AG09309 (cell line): ENCODE measurements around the gene REV1.

ENCODE experiments used
- DNase-seq: peaks from one replicate; pipeline ENCODE4 v3.0.0-alpha.2; 2010; ENCODE audit warnings: low read depth
- H3K4me3 ChIP-seq: 2 replicates; pipeline ENCODE4 v1.5.1; 2011; ENCODE audit warnings: mild to moderate bottlenecking, low read depth, low read length, moderate library complexity; ENCODE audit not compliant: control insufficient read depth
- TF ChIP-seq, protein P1 (sequence below): IDR thresholded peaks from 2 replicates; pipeline ENCODE4 v1.5.1; 2011; ENCODE audit warnings: mild to moderate bottlenecking, low read depth, low read length, inconsistent platforms; ENCODE audit not compliant: insufficient read depth, control insufficient read depth; ENCODE audit errors: missing control alignments

REV1 gene

DNA sequence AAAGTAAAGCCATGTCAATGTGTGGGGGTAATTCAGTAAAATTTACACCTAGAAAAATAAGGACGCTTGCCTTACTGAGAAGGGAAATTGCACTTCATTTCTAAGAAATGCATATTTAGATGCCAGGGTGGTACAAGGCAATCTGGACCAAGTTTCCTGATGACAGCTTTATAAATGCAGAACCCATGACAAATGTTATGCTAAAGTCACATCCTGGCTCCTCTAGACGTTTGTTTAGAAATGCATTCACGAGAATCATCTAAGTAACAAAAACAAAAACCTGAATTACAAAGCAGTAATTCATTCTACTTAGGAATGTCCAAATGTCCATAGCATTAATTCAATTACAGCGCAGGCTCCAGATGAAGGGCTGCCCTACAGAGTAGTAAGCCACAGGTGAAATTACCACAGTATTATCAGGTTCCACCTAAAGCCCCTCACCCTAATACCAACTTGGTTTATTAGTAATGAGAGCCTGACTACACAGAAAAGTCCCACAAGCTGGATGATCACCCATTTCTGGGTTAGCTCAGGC is 49.8 kb downstream of the REV1 start:
- TF ChIP-seq, protein P1, sequence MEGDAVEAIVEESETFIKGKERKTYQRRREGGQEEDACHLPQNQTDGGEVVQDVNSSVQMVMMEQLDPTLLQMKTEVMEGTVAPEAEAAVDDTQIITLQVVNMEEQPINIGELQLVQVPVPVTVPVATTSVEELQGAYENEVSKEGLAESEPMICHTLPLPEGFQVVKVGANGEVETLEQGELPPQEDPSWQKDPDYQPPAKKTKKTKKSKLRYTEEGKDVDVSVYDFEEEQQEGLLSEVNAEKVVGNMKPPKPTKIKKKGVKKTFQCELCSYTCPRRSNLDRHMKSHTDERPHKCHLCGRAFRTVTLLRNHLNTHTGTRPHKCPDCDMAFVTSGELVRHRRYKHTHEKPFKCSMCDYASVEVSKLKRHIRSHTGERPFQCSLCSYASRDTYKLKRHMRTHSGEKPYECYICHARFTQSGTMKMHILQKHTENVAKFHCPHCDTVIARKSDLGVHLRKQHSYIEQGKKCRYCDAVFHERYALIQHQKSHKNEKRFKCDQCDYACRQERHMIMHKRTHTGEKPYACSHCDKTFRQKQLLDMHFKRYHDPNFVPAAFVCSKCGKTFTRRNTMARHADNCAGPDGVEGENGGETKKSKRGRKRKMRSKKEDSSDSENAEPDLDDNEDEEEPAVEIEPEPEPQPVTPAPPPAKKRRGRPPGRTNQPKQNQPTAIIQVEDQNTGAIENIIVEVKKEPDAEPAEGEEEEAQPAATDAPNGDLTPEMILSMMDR: no peak
- no peak for DNase-seq
- H3K4me3 ChIP-seq: no peak overlapping the region

DNA sequence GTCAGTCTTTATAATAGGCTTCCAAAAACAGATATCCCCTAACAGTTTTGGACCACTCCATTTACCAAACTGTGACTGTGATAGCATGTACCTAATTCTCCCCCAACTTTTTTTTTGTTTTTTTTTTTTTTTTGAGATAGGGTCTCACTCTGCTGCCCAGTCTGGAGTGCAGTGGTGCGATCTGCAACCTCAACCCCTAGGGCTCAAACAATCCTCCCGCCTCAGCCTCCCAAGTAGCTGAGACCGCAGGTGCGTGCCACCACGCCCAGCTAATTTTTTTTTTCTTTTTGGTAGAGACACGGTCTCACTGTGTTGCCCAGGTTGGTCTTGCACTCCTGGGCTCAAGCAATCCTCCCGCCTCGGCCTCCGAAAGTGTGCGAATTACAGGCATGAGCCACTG is 52.9 kb downstream of the REV1 start:
- TF ChIP-seq, protein P1: no peak
- no peak for DNase-seq
- no peak overlapping the region for H3K4me3 ChIP-seq

DNA sequence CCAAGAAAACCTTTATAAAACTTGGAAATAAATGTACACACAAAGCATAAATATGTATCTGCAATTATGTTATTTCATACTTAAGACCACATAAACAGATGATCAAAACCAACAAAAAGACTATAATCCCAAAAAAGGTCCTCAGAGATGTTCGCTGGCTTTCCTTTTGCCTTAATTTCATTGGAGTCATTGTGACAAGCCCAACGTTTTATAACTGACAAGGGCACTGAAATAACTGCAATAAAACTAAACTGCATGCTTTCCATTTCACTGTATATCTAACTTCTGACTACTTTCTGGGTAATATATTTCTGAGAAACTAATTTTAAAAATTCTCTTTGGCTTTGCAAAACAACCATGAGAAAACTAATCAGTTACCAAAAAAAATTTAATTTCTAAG is 56.5 kb downstream of the REV1 start:
- no peak for DNase-seq
- H3K4me3 ChIP-seq: no peak overlapping the region
- TF ChIP-seq, protein P1: no peak

DNA sequence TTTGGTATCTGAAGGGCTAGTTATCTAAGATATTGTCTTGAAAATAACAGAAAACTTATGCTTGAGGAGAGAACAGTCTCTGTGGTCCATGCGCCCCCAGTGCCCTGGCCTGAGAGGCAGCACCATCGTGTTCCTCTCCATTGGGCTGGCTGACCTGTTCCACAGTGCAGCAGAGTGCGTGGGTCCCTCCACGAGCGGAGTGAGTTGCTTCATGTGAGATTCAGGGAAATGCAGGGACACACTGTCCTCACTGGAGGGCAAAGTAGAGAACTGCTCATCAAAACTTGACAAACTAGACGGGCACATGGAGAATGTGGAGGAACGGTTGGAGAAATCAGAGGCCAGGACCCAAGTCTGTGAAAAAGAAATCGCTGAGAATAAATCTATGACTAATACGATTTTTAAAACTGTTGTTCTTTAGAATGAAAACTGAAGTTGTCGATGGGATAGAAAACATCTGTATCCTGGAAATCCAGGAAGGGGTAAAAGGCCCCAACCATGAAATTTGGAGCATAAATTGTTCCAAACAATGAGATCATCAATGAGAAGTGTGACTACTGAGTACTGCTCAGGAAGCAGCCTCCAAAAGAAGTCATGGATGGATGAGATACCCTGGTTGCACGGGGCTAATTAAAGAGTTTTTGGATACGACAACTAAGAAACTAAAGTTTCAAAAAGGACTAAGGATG is 58.1 kb downstream of the REV1 start:
- DNase-seq: no peak
- TF ChIP-seq, protein P1: no peak
- H3K4me3 ChIP-seq: no peak overlapping the region

DNA sequence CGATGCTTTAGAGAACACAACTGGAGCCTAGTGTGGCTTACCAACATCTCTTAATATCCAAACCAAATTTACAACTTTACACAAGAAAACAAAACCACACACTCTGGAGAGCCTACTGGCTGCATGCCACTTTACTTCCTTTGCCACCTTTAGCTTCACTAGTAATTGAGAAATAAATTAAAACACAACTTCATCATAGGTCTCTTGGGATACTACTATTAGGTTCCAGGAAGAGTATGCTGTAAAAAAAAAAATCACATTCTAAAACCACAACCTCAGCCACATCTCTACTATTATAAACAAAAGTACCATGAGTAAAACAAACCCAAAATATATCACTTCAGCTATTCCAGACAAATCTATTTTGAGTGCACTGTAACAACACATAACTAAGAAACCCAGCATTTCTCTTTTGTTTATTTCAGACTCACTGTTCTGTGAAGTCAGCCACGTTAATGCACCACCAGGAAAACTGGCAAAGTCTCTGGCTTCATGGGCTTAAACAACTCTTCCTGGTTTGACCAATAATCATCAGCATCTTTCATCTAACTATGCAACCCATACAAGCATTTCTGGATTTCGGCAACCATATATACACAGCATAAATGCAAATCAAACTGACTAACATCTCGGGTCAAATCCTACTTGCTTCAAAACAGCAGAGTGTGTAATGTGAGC is 59.1 kb downstream of the REV1 start:
- TF ChIP-seq, protein P1: no peak
- DNase-seq: no peak
- H3K4me3 ChIP-seq: no peak overlapping the region

DNA sequence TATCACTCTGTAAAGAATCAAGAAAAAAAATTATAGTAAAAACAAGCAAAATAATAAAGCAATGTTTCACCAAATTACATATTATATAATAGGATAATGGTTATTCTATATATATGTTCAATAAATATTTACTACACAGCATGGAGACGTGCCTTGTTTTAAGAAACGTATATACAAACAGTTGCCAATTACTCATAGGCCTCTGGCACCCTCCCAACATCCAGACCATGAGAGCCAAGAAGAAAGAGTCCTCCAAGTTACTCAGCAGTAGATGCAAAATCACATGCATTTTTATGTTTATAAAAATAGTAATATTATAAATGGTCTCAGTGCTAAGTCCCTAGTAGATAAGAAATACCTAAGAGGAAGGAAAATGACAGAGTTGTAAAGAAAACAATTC is 64.8 kb downstream of the REV1 start:
- TF ChIP-seq, protein P1: no peak
- DNase-seq: no peak
- no peak overlapping the region for H3K4me3 ChIP-seq
